Measurements from ENCODE around the gene IFNA7.
"Not testable (repeated sequence)": the region's sequence is repeated elsewhere in the genome, so short reads cannot be mapped to it uniquely, and the experiment has no call there.

Gene IFNA7

GRCh38 chr9:21233258-21233657 is 31.3 kb upstream of the IFNA7 start:
- Histone ChIP-seq H3K4me1 (ENCODE audit: insufficient read depth, low read length, severe bottlenecking) (no peaks in the 10 kb centered on the region), H3K79me2 (ENCODE audit: insufficient read depth, low read length) (no peaks in the 10 kb centered on the region), H3F3A (ENCODE audit: insufficient read depth, low read length) (no peaks in the 10 kb centered on the region), H2AFZ (ENCODE audit: low read length) (no peak overlapping the region), H3K36me3 (ENCODE audit: insufficient read depth, low read length) (no peaks in the 10 kb centered on the region), H3K4me3 (ENCODE audit: low read depth, low read length, poor library complexity, severe bottlenecking) (no peak overlapping the region), H3K9me2 (ENCODE audit: low read depth, low read length) (no peaks in the 10 kb centered on the region), H3K27me3 (ENCODE audit: insufficient read depth, low read length) (no peaks in the 10 kb centered on the region), H3K27ac (ENCODE audit: low read depth, low read length, poor library complexity, severe bottlenecking) (no peak overlapping the region), H3K9ac (ENCODE audit: low read length) (no peak overlapping the region), H3K9me3 (ENCODE audit: low read length) (no peaks in the 10 kb centered on the region), H3K4me2 (ENCODE audit: low read length) (no peak overlapping the region), H4K20me1 (ENCODE audit: insufficient read depth, low read length) (no peaks in the 10 kb centered on the region)
- TF ChIP-seq, protein P1, sequence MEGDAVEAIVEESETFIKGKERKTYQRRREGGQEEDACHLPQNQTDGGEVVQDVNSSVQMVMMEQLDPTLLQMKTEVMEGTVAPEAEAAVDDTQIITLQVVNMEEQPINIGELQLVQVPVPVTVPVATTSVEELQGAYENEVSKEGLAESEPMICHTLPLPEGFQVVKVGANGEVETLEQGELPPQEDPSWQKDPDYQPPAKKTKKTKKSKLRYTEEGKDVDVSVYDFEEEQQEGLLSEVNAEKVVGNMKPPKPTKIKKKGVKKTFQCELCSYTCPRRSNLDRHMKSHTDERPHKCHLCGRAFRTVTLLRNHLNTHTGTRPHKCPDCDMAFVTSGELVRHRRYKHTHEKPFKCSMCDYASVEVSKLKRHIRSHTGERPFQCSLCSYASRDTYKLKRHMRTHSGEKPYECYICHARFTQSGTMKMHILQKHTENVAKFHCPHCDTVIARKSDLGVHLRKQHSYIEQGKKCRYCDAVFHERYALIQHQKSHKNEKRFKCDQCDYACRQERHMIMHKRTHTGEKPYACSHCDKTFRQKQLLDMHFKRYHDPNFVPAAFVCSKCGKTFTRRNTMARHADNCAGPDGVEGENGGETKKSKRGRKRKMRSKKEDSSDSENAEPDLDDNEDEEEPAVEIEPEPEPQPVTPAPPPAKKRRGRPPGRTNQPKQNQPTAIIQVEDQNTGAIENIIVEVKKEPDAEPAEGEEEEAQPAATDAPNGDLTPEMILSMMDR (IDR thresholded peaks at IDR 0.05; ENCODE audit: low read length) = no peak
- no peak for TF ChIP-seq EZH2 (IDR thresholded peaks at IDR 0.05; ENCODE audit: borderline replicate concordance, low read length)

DNA sequence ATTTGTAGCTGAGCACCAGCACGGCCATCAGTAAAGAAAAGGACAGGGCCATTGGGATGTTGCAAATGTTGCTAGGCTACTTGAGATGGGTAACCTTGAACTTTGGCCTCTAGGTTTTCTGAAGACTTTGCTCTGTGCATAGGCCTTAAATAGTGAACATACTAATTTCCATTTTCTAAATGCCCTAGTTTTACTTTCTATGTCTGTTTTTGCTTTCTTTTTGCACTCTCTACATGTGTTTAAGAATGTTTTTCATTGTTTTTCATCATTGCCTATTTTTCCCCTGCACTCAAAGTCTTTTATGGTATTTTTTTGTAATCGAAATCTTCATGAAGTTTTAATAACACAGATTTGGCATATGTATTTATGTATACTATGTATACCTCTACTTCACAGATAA is 26.1 kb upstream of the IFNA7 start, which contains the start of gene IFNA17:
Gene IFNA17, minus strand, starts transcription at position 101 of the 400 bp plus-strand sequence. Its CDS starts 49 bp downstream, at position 52.
- H3K27me3 ChIP-seq (ENCODE audit: insufficient read depth, low read length) = no peaks in the 10 kb centered on the region

DNA sequence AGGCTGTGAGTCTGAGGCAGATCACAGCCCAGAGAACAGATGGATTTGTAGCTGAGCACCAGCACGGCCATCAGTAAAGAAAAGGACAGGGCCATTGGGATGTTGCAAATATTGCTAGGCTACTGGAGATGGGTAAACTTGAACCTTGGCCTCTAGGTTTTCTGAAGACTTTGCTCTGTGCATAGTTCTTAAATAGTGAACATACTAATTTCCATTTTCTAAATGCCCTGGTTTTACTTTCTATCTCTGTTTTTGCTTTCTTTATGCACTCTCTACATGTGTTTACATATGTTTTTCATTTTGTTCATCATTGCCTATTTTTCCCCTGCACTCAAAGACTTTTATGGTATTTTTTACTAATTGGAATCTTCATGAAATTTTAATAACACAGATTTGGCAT is 15.2 kb upstream of the IFNA7 start, which contains the start of gene IFNA16:
Gene IFNA16, minus strand, starts transcription at position 101 of the 400 bp plus-strand sequence. Its CDS starts 6 bp downstream, at position 95.
- not testable (repeated sequence) for H3K9ac ChIP-seq (ENCODE audit: low read length); H3K79me2 ChIP-seq (ENCODE audit: insufficient read depth, low read length); H3K4me2 ChIP-seq (ENCODE audit: low read length); H3K36me3 ChIP-seq (ENCODE audit: insufficient read depth, low read length); H3K9me3 ChIP-seq (ENCODE audit: low read length); H3F3A ChIP-seq (ENCODE audit: insufficient read depth, low read length); H3K4me1 ChIP-seq (ENCODE audit: insufficient read depth, low read length, severe bottlenecking); H3K9me2 ChIP-seq (ENCODE audit: low read depth, low read length); H2AFZ ChIP-seq (ENCODE audit: low read length); H3K4me3 ChIP-seq (ENCODE audit: low read depth, low read length, poor library complexity, severe bottlenecking); H3K27ac ChIP-seq (ENCODE audit: low read depth, low read length, poor library complexity, severe bottlenecking); H3K27me3 ChIP-seq (ENCODE audit: insufficient read depth, low read length); H4K20me1 ChIP-seq (ENCODE audit: insufficient read depth, low read length)

More for the DNA sequence above, 26.1 kb upstream of the IFNA7 start, which contains the start of gene IFNA17:
- no peaks in the 10 kb centered on the region for H3K4me1 ChIP-seq (ENCODE audit: insufficient read depth, low read length, severe bottlenecking)
- H3F3A ChIP-seq (ENCODE audit: insufficient read depth, low read length) = no peaks in the 10 kb centered on the region
- H3K79me2 ChIP-seq (ENCODE audit: insufficient read depth, low read length) = no peaks in the 10 kb centered on the region
- H2AFZ ChIP-seq (ENCODE audit: low read length) = no peak within 1 kb of the TSS
- no peaks in the 10 kb centered on the region for H3K36me3 ChIP-seq (ENCODE audit: insufficient read depth, low read length)
- no peak within 1 kb of the TSS for H3K27ac ChIP-seq (ENCODE audit: low read depth, low read length, poor library complexity, severe bottlenecking)
- H3K4me2 ChIP-seq (ENCODE audit: low read length) = no peak within 1 kb of the TSS
- no peaks in the 10 kb centered on the region for H3K9me3 ChIP-seq (ENCODE audit: low read length)
- H4K20me1 ChIP-seq (ENCODE audit: insufficient read depth, low read length) = no peaks in the 10 kb centered on the region
- no peak within 1 kb of the TSS for H3K4me3 ChIP-seq (ENCODE audit: low read depth, low read length, poor library complexity, severe bottlenecking)
- no peak within 1 kb of the TSS for H3K9ac ChIP-seq (ENCODE audit: low read length)
- TF ChIP-seq EZH2 (IDR thresholded peaks at IDR 0.05; ENCODE audit: borderline replicate concordance, low read length) = no peak
- TF ChIP-seq, protein P1 (IDR thresholded peaks at IDR 0.05; ENCODE audit: low read length) = no peak
- H3K9me2 ChIP-seq (ENCODE audit: low read depth, low read length) = no peaks in the 10 kb centered on the region

Measured in OCI-LY1 (cell line).